Stimulated activated naive CD8-positive, alpha-beta T cell treated with anti-CD3 and anti-CD28 coated beads, Interleukin-15, Interleukin-2, amounts not matched to agents 100 U/mL and 50 U/mL, for 24 hours (primary cell): ENCODE data around the gene ASXL2.
A peak's percentile ranks its signal among the peaks of the same experiment; 100 is the strongest.

Source experiments
- ATAC-seq: fragments of 150-1000 bp; cut with Tn5 transposase; one replicate; pipeline ENCODE4 v1.10.0; 2021
- DNase-seq: peaks from one replicate; pipeline ENCODE4 v3.0.0; 2021

The ASXL2 gene

GRCh38 chr2:25797620-25798488 is 80.4 kb downstream of the ASXL2 start:
- peak; percentile 46 for DNase-seq
- peak; percentile 79 for ATAC-seq

GRCh38 chr2:25794544-25795276 is 83.6 kb downstream of the ASXL2 start:
- ATAC-seq, result peak; percentile 41

GRCh38 chr2:25790074-25790790 is 88.1 kb downstream of the ASXL2 start:
- DNase-seq, result no peak
- ATAC-seq, result peak; percentile 24

More at GRCh38 chr2:25794544-25795276, 83.6 kb downstream of the ASXL2 start:
- DNase-seq, result no peak

DNA sequence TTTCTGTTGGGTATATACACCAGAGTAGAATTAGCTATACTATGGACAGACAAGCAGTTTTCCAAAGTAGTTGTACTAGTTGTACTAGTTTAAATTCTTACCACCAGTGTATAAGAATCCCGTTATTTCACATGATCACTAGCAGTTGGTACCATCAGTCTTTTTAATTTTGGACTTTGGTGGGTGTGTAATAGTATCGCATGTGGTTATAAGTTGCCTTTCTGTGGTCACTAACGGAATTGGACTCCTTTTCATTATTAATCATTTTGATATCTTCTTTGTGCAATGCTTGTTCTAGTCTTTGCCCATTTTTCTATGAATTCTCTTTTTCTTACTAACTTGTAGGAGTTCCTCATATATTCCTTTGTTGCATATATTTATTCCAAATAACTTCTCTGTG is 89.8 kb downstream of the ASXL2 start:
- peak; percentile 83 for ATAC-seq
- DNase-seq, result no peak

- DNase-seq (no peak), ATAC-seq (no peak)
Observed at GRCh38 chr2:25787020-25787419, 91.3 kb downstream of the ASXL2 start.

DNA sequence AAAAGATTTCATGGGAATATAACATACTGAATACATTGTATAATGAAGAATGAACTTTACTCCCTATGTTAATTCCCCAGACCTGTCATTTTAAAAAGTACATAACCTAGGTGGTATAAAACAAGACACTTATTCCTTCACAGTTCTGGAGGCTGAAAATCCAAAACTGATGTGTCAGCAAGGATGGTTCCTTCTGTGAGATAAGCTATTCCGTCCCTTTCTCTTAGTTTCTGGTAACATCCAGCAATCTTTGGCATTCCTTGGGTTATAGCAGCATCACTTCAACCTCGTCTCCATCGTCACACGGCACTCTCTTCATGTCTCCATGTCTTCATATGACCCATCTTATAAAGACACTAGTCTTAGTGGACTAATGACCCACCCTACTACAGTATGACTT is 93.9 kb downstream of the ASXL2 start:
- DNase-seq, result no peak
- no peak for ATAC-seq

- no peak for ATAC-seq
- DNase-seq, result no peak
Observed at GRCh38 chr2:25777077-25777476, 101.2 kb downstream of the ASXL2 start.

GRCh38 chr2:25772078-25772477 is 106.2 kb downstream of the ASXL2 start:
- ATAC-seq, result no peak
- DNase-seq, result no peak

DNA sequence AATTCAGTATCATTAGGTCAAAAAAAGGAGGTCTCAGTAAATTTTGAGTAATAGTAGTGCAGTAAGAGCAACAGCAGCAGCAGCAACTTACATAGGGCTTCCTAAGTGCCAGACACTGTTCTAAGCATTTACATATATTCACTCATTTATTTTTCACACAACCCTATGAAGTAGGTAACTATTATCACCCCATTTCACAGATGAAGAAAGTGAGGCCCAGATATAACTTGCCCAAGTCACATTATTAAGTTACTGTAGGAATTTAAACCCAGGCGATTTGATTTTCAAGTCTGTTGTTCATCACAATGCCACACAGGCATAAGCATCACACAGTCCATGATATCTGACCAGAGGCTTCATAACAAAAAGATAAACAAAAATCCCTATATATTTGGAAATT is 114.7 kb downstream of the ASXL2 start:
- ATAC-seq (no peak), DNase-seq (no peak)

DNA sequence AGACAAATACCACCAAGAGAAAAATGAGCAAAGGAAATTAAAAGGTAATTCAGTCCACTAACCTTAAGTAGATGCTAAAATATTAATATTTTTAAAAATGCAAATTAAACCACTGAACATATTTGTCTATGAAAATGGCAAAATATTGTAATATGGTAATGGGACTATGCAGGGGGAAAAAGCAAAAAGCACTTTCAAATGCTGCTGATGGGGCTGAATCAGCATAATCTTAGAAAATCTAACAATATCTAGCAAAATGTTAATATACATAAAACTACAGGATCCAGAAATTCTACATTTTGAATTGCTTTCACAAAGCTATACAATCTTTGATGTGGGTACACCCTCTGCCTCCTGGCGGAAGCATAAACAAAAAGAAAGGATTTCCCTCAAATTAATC is 118.0 kb downstream of the ASXL2 start:
- DNase-seq (no peak), ATAC-seq (no peak)

DNA sequence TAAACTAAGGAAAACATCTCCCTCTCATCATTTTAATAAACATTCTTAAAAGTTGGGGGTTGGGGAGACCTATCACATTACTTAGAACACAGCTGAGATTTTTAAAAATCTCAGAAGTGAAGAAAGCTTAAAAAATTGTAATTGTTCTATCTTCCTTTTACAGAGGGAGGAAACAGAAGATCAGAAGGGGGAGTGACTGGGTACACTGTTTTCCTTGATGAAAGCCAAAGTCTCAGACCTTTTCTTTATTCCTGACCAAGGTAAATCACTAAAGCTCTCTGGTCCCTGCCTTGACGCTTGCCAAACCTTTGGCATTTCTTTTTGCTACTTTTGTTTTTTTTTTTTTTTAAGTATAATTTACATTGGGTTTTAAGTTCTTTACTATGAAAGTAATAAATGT is 119.9 kb downstream of the ASXL2 start:
- DNase-seq (no peak), ATAC-seq (no peak)

DNA sequence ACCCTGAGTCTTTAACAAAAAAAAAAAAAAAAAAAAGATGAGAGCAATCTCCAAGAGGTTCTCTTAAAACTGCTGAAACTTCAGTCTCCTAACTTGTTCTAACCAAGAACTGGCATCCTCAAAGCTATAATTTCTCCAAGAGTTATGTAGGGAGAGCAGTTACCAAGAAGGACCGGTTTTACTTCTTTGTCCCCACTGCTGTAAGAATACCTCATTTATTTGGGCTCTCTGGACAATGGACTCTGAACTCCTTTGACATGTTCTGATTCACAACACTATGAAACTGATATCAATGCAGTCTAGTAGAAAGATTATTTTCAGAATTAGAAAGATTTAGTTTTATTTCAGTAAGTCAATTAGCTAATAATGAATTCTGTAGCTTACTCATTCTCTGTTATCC is 120.4 kb downstream of the ASXL2 start:
- DNase-seq (no peak), ATAC-seq (no peak)

DNA sequence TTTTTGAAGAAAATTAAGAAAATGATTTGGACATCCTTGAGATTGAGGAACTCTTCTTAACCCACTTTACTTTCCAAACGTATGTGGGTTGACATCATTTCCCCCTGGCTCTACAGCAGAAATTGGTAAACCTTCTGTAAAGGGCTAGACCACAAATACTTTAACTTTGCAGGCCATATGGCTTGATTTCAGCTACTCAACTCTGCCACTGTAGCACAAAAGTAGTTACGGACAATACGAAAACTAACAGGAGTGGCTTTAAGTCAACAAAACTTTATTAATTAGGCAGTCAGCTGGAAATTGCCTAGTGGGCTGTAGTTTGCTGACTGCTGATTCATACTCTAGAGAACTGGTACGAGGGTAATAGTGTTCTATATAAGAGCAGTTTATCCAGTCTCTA is 121.8 kb downstream of the ASXL2 start:
- DNase-seq (no peak), ATAC-seq (no peak)

DNA sequence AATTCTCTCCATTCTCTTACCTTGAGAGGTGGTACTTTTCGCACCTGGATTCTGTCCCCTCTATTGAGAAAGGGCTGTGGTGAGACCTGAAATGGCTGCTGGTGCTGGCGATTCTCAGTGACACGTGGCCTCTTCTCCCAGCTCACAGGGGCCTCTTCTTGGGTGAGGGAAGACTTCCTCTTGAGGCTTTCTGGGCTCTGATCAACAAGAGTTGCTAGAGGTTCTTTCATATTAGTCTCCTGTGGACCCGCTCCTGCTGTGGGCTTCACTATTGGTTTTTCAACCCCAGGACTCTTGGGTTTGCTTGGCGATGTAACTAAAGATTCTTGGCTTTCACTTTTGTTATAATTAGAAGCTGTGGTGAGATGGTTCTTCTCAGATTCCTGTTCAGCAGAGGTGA is 128.6 kb downstream of the ASXL2 start:
- DNase-seq, result no peak
- ATAC-seq, result no peak

DNA sequence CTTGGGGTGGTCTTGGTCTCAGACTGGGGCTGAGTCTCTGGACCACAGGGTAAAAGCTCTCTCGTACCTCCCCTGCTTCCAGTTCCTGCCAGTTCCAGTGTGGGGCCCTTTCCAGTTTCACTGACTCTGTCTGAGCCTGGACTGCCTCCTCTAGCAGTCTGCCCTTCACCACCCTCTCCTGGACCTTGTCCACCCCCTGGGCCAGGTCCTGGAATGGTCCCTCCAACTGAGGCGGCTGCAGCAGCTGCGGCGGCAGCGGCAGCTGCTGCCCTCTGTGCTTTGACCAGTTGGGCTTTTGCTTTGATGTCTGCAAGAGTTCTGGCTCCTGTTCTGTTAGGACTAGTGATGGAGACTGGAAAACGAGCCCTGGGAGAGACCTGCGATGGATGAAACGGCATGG is 134.2 kb downstream of the ASXL2 start:
- ATAC-seq (no peak), DNase-seq (no peak)

DNA sequence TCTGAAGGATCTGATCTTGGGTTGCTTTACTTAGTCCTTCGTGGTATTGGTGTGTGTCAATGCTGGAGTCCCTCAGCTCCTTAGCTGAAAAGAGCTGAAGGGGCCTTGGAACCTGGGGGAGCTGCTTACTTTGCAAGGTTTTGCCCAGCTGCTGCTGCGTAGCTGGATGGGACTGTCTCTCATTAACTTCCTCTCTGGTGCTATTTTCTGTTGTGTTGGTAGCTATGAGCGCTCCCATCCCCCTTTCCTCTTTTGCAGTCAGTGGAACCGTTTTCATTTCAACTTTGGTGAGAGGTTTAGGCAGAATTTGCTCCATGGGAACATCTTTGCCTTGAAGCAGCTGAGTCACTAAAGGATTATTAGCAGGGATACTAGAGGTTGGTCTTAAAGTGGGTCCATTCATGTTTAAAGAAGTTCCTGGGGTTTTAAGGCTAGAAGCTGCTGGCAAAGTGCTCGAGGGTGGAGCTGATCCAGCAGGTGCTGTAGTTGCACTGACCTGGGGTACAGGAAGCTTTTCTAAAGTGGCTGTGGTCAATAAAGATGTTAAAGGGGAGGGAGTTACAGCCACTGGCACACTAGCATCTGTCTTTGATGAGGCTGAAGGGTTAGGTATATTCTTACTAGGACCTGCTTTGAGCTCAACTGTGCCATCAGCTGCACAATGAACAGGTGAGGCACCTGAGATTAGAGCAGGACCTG is 135.0 kb downstream of the ASXL2 start:
- no peak for ATAC-seq
- no peak for DNase-seq

GRCh38 chr2:25742501-25742900 is 135.8 kb downstream of the ASXL2 start:
- no peak for ATAC-seq

DNA sequence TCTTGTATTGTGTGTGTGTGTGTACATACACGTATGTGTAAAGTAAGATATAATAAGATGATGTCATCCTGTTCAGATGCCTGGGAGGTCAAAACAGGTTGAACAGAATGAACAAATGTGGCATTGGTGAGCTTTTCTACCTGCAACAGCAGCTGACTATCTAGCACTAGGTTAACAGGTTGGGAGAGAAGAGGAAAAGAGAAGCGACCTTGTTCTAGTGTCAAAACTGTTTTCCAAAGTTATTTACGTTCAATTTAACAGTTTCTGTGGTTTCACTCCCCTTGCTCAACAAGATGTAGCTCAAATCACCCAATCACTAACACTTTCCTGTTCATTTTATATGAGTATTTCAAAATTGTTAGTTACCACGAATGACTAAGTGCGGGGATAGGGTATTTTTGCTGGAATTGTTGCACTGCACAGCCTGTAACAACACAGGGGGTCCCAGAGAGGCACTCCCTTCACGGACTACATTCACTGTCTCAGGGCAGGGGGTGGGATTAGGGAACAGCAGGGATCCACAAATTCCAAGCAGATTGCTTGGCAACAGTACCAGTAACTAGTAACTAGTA is 137.4 kb downstream of the ASXL2 start:
- DNase-seq (no peak), ATAC-seq (no peak)

More at GRCh38 chr2:25742501-25742900, 135.8 kb downstream of the ASXL2 start:
- no peak for DNase-seq

GRCh38 chr2:25738383-25739343 is 139.6 kb downstream of the ASXL2 start:
- ATAC-seq, result no peak
- no peak for DNase-seq

DNA sequence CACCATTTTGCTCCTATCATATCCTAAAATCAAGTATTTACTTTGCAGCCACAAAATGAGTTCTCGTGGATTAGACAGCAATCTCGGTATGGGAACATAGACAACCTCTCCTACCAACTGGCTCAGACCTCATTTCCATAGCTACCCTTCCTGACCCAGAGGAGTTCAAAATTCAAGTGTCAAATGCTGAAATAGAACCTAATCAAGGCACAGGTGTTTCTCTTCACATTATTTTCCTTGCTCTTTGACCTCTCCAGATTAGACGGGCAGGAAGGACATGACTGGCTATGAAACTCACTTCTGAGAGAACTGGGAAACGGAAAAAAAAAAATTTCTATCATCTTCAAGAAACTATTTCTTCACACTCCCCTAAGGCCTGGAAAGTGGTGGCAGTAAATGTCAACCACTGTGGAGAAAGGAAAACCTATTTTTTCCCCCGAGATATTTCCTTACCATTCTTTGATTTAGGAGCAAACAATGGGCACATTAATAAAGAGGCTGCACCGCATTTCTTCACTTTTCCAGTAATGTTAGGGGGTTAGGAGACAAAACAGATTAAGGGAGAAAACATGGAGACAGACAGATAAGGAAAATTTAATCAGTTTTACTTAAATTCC is 141.3 kb downstream of the ASXL2 start:
- no peak for DNase-seq
- ATAC-seq, result no peak
